ENCODE data around the gene IRAK1. TPM values are rescaled to one million over a fixed set of nuclear protein-coding genes. Genes with fewer than 3 reads are reported as not detected.
A peak's percentile ranks its signal among the peaks of the same experiment; 100 is the strongest.

Gene IRAK1
- total and polyA plus RNA-seq, 10 of the 15 experiments (the other 5 are each of a cell fraction or from before 2014, with no cell fraction given), result 4.2 to 136 (median 39.5) TPM

DNA sequence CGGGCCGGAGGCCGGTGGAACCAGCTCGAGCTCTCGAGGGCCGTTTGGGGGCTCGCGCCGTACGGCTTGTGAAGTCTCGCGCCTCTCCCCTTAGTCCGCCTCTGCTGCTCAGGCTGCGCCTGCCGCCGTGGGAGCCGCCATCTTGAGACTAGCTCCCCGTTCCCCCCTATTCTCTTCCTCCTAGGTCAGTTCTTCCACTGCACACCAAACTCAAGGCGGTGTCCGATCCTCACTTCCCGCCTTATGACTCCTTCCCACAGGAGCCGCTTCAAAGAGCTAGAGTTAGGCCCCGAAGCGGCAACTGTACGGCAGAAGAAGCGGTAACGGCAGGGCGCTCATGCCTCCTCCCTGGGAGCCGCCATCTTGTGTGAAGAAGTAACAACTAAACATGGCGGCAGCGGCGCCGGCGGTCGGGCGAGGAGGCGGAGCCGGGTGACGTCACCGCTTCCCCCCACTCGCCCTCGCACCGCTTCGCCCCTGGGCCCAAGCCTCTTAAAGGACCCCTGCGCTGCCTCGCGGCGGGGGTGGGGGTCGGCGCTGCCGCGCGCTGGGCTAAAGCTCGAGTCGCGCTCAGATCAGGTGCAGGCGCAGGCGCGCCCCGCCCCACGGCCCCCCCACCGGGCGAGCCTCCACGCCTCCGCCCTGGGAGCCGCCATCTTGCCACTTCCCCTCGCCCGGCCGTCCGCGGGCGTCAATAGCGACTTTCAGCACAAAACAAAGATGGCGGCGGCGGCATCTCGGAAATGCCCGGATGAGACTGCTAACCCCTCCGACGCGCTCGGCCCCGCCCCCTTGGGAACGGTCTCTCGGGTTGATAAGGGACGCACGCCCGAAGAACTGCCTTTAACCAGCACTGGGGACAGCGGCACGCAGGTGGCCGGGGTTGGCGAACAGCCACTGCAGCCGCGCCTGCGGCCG is 48.0 kb downstream of the IRAK1 start, which contains the start of gene HCFC1 (continued):
- TF ChIP-seq GATAD2B (conservative IDR thresholded peaks at IDR 0.05; ENCODE audit: low read depth) (peak; percentile 59; the same call in 1 of the 2 replicates), HDGF (IDR thresholded peaks at IDR 0.05) (peak; percentile 56; the same call in 1 of the 2 replicates), RELA (IDR thresholded peaks at IDR 0.05; ENCODE audit: borderline replicate concordance, partially characterized antibody) (peak; percentile 43), ZZZ3 (IDR thresholded peaks at IDR 0.05; ENCODE audit: control insufficient read depth, insufficient read length, low read depth) (no peak), RB1 (IDR thresholded peaks at IDR 0.05; ENCODE audit: borderline replicate concordance) (peak; percentile 36; the same call in 1 of the 2 replicates), ESRRA (IDR thresholded peaks at IDR 0.05; ENCODE audit: low read length) (no peak), SMC3 (IDR thresholded peaks at IDR 0.05; ENCODE audit: borderline replicate concordance, low read length) (no peak), BMI1 (IDR thresholded peaks at IDR 0.05; ENCODE audit: borderline replicate concordance) (no peak), EP300 (IDR thresholded peaks at IDR 0.05; ENCODE audit: borderline replicate concordance in 1 of 2, control insufficient read depth in 1 of 2, low read depth in 2 of 2, low read length in 2 of 2) (no peak; a peak in 1 of 4 replicates)
- TF ChIP-seq, protein P1, sequence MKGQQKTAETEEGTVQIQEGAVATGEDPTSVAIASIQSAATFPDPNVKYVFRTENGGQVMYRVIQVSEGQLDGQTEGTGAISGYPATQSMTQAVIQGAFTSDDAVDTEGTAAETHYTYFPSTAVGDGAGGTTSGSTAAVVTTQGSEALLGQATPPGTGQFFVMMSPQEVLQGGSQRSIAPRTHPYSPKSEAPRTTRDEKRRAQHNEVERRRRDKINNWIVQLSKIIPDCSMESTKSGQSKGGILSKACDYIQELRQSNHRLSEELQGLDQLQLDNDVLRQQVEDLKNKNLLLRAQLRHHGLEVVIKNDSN (IDR thresholded peaks at IDR 0.05; ENCODE audit: borderline replicate concordance, extremely low read length, insufficient read depth, low read depth, low read length), result no peak
